GM18520 (cell line): Measurements from ENCODE around the gene TMEM119.

Source experiments
- ATAC-seq: cut with Tn5 transposase; IDR thresholded peaks from one replicate; pipeline ENCODE4 v1.9.1; 2021; ENCODE audit not compliant: unreplicated experiment

Gene TMEM119

DNA sequence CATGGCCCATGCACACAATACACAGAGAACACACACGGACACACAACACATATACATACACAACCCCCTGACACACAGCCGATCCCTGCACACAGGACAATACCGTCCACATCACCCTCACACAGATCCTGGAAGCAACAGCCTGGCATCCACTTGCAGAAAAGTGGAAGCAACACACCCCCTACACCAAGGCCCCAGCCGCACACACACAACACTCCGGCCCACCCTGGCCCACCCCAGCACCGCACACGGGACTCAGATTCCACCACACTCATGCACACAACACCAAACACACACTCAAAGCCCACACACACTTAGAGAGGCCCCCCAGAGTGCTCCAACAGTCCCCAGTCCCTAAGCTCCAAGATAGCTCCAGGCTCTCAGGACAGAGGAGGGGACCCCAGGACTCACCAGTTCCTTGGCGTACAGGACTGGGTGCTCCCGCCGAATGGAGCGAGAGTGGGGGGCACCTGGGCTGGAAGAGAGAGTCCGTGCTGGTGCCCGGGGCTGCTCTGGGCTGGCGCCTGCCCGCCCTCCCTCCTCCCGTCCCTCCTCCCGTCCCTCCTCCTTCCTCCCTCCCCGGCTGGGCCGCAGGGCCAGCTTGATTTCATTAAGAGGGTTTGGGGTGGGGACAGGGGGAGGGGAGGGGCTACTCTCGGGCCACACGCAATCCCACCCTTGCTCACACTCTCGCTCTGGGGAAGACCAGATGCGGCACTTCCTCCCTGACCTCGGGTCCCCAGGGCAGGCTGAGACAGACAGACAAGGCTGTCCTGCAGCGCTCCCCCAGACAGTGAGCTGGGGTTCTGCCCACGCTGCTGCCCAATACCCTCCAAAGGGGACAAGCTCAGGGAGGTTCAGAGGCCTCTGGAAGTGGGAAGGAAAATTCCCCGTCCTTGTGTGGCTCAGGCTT is at the start of gene TMEM119:
Gene TMEM119 (minus strand): TSS at position 526 of the 913 bp plus-strand sequence. CDS start 5,701 bp downstream, outside the sequence.
- ATAC-seq = no peak

GRCh38 chr12:108646600-108647579 is 49.0 kb upstream of the TMEM119 start:
- ATAC-seq = no peak

DNA sequence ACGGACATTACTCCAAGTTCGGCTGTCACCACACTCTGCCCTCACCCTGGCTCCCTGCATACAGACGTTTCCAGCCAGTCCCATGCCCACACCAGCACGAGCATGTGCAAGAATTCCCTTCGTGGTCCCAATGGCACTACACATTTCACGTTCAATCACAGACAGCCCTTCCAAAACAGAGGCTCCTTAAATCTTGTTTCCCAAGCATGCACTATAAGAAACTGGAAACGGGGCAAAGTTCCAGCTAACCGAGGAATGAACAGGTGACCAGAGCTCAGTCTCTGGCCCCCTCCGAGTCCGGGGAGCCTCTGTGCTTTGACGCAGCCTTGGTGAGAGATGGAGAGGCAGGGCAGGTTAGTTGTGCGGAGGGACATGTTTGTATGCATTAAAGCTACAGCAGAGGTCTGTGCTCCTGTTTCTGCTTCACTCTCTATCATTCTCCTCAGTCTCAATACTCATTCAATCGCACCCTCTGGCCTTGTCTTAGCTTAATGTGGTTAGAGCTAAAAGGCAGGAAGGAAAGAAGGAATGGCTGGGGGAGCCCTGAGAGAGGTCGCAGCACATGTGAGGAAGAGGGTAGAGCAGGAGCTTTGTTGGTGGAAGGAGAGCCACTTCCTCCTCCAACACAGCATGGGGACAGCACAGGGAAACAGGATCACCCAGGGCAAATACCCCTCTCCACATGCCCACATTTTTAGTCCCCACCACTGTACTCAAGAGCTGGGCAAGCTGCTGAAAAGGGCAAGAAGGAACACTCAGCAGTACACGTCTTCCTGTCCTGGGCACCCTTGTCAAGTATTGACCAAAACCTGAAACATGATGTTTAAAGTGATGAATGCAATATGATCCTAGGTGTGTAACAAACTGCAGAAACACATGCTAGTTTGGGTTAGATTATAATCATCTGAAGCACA is 48.1 kb upstream of the TMEM119 start:
- ATAC-seq = no peak

- ATAC-seq = no peak
These were observed 46.9 kb upstream of the TMEM119 start for GRCh38 chr12:108644811-108645120.

DNA sequence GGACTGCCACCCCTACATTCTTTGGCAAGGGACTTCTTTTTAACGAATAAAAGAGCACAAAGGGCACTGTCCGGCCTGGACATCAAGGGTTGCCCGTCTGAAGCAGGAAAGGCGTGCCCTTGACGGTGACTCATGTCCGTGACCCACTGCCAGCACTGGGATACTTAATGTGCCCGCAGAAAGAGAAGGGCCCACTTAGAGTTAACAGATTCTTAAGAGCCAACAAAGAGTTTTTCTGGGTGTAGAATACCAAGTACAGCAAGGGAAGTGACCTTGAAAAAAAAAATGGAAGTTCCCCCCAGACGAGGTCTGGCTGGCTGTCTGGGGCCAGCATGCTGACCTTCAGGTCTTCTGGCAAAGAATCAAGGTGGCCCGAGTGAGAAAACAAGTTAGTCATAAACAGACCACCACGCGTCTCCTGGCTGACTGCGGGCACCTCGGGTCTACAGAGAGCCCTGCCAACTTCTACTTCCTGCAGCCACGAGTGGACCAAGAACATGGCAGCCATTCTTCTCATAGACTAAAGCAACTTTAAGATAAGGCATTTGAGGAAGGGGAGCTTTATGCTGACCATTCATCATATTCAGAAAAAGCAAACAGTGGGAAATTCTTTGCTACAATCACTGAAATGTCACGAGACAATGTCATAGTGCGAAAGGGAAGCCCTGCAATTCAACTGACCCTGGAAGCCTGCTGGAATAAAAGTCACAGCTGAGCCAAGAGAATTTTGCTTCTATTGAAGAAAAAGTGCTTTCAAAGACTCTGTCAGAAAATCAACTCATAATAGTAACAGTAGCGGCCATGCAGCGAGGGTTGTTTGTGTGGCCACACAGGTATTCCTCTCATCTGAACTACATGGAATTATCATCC is 46.3 kb upstream of the TMEM119 start:
- ATAC-seq = no peak

- ATAC-seq = no peak
These were observed 45.2 kb upstream of the TMEM119 start for GRCh38 chr12:108642899-108643654.

- no peak for ATAC-seq
These were observed 44.5 kb upstream of the TMEM119 start for GRCh38 chr12:108642269-108642870.

DNA sequence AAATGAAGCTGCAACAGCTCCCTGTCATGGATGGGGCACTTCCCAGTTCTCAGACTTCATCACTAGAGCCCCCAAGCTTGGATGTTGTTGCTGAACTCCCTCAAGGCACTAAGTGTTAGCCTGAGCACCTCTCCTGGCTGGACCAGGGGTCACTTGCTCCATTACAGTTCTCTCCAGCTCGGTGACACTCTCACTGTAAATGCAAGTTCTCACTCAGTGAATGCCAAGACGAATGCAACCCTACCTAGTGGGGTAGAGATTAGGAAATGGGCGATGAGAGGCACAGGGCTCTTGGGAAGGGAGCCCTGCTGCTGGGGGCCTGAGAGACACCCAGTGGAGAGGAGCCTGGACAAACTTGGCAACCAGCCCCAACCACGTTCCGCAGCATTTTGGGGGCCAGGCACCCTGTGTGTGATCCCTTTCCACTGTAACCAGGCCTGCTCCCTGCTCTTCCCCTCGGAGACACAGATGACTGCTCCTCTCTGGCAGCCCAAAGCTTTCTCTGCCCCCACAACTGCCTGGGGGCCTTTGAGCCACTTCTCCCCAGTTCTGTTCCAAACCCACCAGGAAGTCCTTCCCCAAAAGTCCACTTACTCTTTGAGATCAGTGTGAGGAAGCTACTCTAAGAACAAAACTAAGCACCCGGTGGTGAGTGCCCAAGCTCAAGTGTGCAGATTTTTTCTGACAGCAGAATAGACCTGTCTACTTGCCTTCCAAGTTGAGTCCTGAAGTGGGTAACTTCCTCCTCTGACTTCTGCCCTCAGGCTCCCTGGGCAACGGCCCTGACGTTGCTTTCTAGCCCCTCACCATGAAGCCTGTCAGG is 43.8 kb upstream of the TMEM119 start:
- ATAC-seq = no peak

GRCh38 chr12:108640802-108641445 is 43.0 kb upstream of the TMEM119 start:
- ATAC-seq = no peak

- no peak for ATAC-seq
These were observed 41.3 kb upstream of the TMEM119 start for GRCh38 chr12:108638997-108639822.

GRCh38 chr12:108638141-108638827 is 40.4 kb upstream of the TMEM119 start:
- no peak for ATAC-seq

DNA sequence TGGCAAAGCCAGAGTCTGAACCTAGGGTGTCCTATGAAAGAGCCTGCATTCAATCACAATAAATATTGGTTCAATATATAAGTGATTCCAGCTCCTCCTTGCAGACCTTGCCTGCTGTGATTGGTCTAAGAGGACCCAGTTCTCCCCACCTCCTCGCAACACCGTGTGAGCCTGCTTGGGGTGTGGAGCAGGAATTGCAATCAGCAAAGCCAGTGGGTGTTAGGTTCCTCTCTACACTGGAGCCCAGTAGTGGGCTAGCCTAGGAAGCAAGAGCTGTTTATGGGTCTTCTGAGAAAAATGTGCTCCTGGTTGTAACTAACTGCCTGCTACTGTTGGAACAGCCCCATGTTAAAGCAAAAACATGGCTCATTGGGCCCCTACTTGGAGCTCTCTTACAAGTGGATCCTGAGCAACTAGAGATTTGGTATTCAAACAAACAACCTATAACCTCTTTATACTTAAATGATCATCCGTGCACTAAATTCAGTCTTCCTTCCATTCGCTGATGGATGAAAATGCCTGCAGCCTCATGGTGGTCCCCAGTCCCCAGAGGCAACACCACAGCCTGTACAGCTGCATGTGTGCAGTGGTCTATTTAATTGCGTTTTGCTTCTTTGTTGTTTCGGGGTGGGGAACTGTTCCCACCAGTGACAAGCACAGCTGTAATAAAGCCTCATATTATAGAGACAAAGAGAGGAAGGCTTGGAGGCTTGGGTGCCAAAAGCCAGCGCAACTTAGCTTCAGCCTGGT is 39.5 kb upstream of the TMEM119 start:
- no peak for ATAC-seq

- ATAC-seq = no peak
These were observed 38.3 kb upstream of the TMEM119 start for GRCh38 chr12:108635997-108636808.
